HEK293T (cell line): ENCODE data around the gene RXRB.

Source experiments
- CTCF ChIA-PET: fragments of 350-600 bp; formaldehyde crosslinking; extraction: SDS; loops from one replicate; lab custom pipeline; 2021; ENCODE audit warnings: antibody characterized with exemption, inconsistent platforms; lab: Yijun Ruan, JAX
- POLR2A ChIA-PET: fragments of 350-600 bp; formaldehyde crosslinking; extraction: SDS; loops from one replicate; lab custom pipeline; 2020; ENCODE audit warnings: antibody characterized with exemption, inconsistent platforms; lab: Yijun Ruan, JAX
- DNase-seq: peaks from one replicate; pipeline ENCODE4 v3.0.0; 2012; ENCODE audit warnings: mixed read lengths; ENCODE audit errors: extremely low spot score
- ARNT ChIP-seq: fragments of 450-650 bp; IDR thresholded peaks from 2 replicates; pipeline ENCODE4 v1.6.1; 2017; ENCODE audit warnings: mild to moderate bottlenecking
- BHLHE40 ChIP-seq: fragments of 450-650 bp; IDR thresholded peaks from 2 replicates; pipeline ENCODE4 v1.6.1; 2016; ENCODE audit warnings: mild to moderate bottlenecking, moderate library complexity, borderline replicate concordance
- CTBP1 ChIP-seq: fragments of 450-650 bp; IDR thresholded peaks from 2 replicates; pipeline ENCODE4 v1.6.1; 2016; ENCODE audit warnings: borderline replicate concordance
- ELF4 ChIP-seq: fragments of 450-650 bp; IDR thresholded peaks from 2 replicates; pipeline ENCODE4 v1.6.1; 2017; ENCODE audit warnings: antibody characterized with exemption
- FOXA1 ChIP-seq: fragments of 450-650 bp; IDR thresholded peaks from 2 replicates; pipeline ENCODE4 v1.6.1; 2016; ENCODE audit warnings: mild to moderate bottlenecking
- FOXK2 ChIP-seq: fragments of 450-650 bp; IDR thresholded peaks from 2 replicates; pipeline ENCODE4 v1.6.1; 2016; ENCODE audit warnings: mild to moderate bottlenecking
- FOXM1 ChIP-seq: fragments of 450-650 bp; IDR thresholded peaks from 2 replicates; pipeline ENCODE4 v1.6.1; 2017; ENCODE audit warnings: mild to moderate bottlenecking, borderline replicate concordance
- HDGF ChIP-seq: fragments of 450-650 bp; IDR thresholded peaks from 2 replicates; pipeline ENCODE4 v1.6.1; 2017; ENCODE audit warnings: antibody characterized with exemption, borderline replicate concordance
- L3MBTL2 ChIP-seq: fragments of 450-650 bp; conservative IDR thresholded peaks from 2 replicates; pipeline ENCODE4 v1.6.1; 2016; ENCODE audit warnings: mild to moderate bottlenecking
- LEF1 ChIP-seq: fragments of 450-650 bp; IDR thresholded peaks from 2 replicates; pipeline ENCODE4 v1.6.1; 2017; ENCODE audit warnings: mild to moderate bottlenecking, borderline replicate concordance
- NFRKB ChIP-seq: fragments of 450-650 bp; IDR thresholded peaks from 2 replicates; pipeline ENCODE4 v1.6.1; 2016; ENCODE audit warnings: mild to moderate bottlenecking, moderate library complexity
- PKNOX1 ChIP-seq: fragments of 450-650 bp; IDR thresholded peaks from 2 replicates; pipeline ENCODE4 v1.6.1; 2016
- SP1 ChIP-seq: fragments of 450-650 bp; IDR thresholded peaks from 2 replicates; pipeline ENCODE4 v1.6.1; 2017
- SUZ12 ChIP-seq: fragments of 450-650 bp; IDR thresholded peaks from 2 replicates; pipeline ENCODE4 v1.6.1; 2016; ENCODE audit warnings: mild to moderate bottlenecking
- TARDBP ChIP-seq: fragments of 450-650 bp; IDR thresholded peaks from 2 replicates; pipeline ENCODE4 v1.6.1; 2016
- ZNF384 ChIP-seq: fragments of 450-650 bp; IDR thresholded peaks from 2 replicates; pipeline ENCODE4 v1.6.1; 2016

Gene RXRB

GRCh38 chr6:33205191-33206026 is 4.9 kb upstream of the RXRB start:
- ChIA-PET CTCF (interaction anchor here (0.7 to 1.5 kb wide), 2 partner anchors 43 to 50 kb away, joined by 3 read pairs; no protein-coding TSS in a partner anchor), POLR2A (interaction anchor here (1.8 to 2.4 kb wide), 2 partner anchors 44 to 66 kb away, joined by 6 to 25 read pairs; partner anchors contain the start of genes RPS18 and VPS52)
- TF ChIP-seq ELF4 = no peak
- TF ChIP-seq L3MBTL2 = no peak
- TF ChIP-seq LEF1 = no peak
- no peak for TF ChIP-seq FOXA1
- TF ChIP-seq HDGF = no peak
- no peak for TF ChIP-seq SUZ12
- no peak for TF ChIP-seq ZNF384
- TF ChIP-seq CTBP1 = no peak
- no peak for TF ChIP-seq BHLHE40
- no peak for TF ChIP-seq FOXK2
- TF ChIP-seq NFRKB = no peak
- no peak for TF ChIP-seq ARNT
- DNase-seq = no peak

GRCh38 chr6:33204415-33205190 is 4.1 kb upstream of the RXRB start, which contains the start of gene HSD17B8:
HSD17B8 (plus strand) TSS chr6:33204655; CDS start chr6:33204669, 14 bp downstream.
- peak; percentile 88 for DNase-seq
- TF ChIP-seq NFRKB (no peak), TARDBP (no peak), HDGF (no peak), FOXM1 (no peak), FOXK2 (no peak)
- ChIA-PET CTCF (interaction anchor here (0.7 to 1.5 kb wide), 2 partner anchors 43 to 51 kb away, joined by 3 read pairs; no protein-coding TSS in a partner anchor), POLR2A (interaction anchor here (0.5 to 2.4 kb wide), 5 partner anchors 29 to 233 kb away, joined by 4 to 25 read pairs (median 6); partner anchors contain the start of genes RPS18 and VPS52)

GRCh38 chr6:33204165-33204414 is 3.6 kb upstream of the RXRB start:
- CTCF ChIA-PET = no interaction called here
- POLR2A ChIA-PET = interaction anchor here (0.5 to 2.4 kb wide), 4 partner anchors 30 to 233 kb away, joined by 4 to 25 read pairs (median 6); no protein-coding TSS in a partner anchor
- no peak for TF ChIP-seq SUZ12
- no peak for TF ChIP-seq FOXA1
- TF ChIP-seq ARNT = no peak
- TF ChIP-seq FOXM1 = no peak
- no peak for TF ChIP-seq ZNF384
- no peak for TF ChIP-seq TARDBP
- no peak for TF ChIP-seq LEF1
- no peak for TF ChIP-seq NFRKB
- no peak for TF ChIP-seq SP1
- no peak for TF ChIP-seq PKNOX1
- no peak for TF ChIP-seq FOXK2
- TF ChIP-seq ELF4 = no peak
- no peak for TF ChIP-seq BHLHE40
- no peak for DNase-seq

- TF ChIP-seq FOXM1 = no peak
- no peak for TF ChIP-seq ZNF384
- TF ChIP-seq HDGF = no peak
- no peak for TF ChIP-seq NFRKB
- TF ChIP-seq TARDBP = no peak
- no peak for TF ChIP-seq L3MBTL2
- TF ChIP-seq BHLHE40 = no peak
- no peak for TF ChIP-seq ELF4
- TF ChIP-seq FOXA1 = no peak
- TF ChIP-seq PKNOX1 = no peak
- no peak for TF ChIP-seq CTBP1
- no peak for TF ChIP-seq FOXK2
- no peak for TF ChIP-seq LEF1
- TF ChIP-seq SUZ12 = no peak
- CTCF ChIA-PET = no interaction called here
- POLR2A ChIA-PET = interaction anchor here (1.2 kb wide), 2 partner anchors 74 to 232 kb away, joined by 3 read pairs; no protein-coding TSS in a partner anchor
- no peak for DNase-seq
Observed at GRCh38 chr6:33203443-33204164, 3.1 kb upstream of the RXRB start.

GRCh38 chr6:33202799-33203198 is 2.3 kb upstream of the RXRB start:
- TF ChIP-seq ELF4 (no peak), L3MBTL2 (no peak), PKNOX1 (no peak), SUZ12 (no peak), ZNF384 (no peak), HDGF (no peak), FOXK2 (no peak), FOXA1 (no peak), NFRKB (no peak), LEF1 (no peak)
- ChIA-PET CTCF (no interaction called here), POLR2A (interaction anchor here (1.2 kb wide), 2 partner anchors 75 to 231 kb away, joined by 3 read pairs; no protein-coding TSS in a partner anchor)
- no peak for DNase-seq
